PC-9 (cell line): ENCODE data around the gene ITPRIPL1. TPM values are rescaled to one million over a fixed set of nuclear protein-coding genes. Genes with fewer than 3 reads are reported as not detected.

ENCODE experiments used
- BruUV-seq: library from RNA; stranded (reverse); fragments of 400-500 nt; replicated peaks from 2 replicates; lab custom pipeline; 2021; lab: Mats Ljungman, UMichigan
- CTCF ChIA-PET: fragments of 300-600 bp; sonication (Branson Sonifier 250); formaldehyde crosslinking; loops from one replicate; lab custom pipeline; 2022; ENCODE audit warnings: antibody characterized with exemption; lab: Charles Lee
- POLR2A ChIA-PET: fragments of 300-600 bp; sonication (Branson Sonifier 250); formaldehyde crosslinking; loops from one replicate; lab custom pipeline; 2022; ENCODE audit warnings: antibody characterized with exemption; ENCODE audit not compliant: unreplicated experiment; lab: Charles Lee
- DNase-seq, 2 experiments: peaks; one replicate each; pipeline versions ENCODE4 v3.0.0 to v3.0.0-alpha.2; 2015 to 2022; ENCODE audit warnings: mixed read lengths in 1 of 2
- H2AFZ ChIP-seq: fragments of 200-600 bp; sonication (generic); 2 replicates; pipeline ENCODE4 v1.8.1; 2017; ENCODE audit warnings: antibody characterized with exemption
- H3F3A ChIP-seq: fragments of 200-600 bp; sonication (generic); 2 replicates; pipeline ENCODE4 v1.8.1; 2017; ENCODE audit warnings: antibody characterized with exemption, mild to moderate bottlenecking, low read depth; ENCODE audit not compliant: insufficient read depth
- H3K27ac ChIP-seq: fragments of 200-600 bp; sonication (generic); 2 replicates; pipeline ENCODE4 v1.6.1; 2016; ENCODE audit warnings: mixed run types
- H3K27me3 ChIP-seq: fragments of 200-600 bp; sonication (generic); 2 replicates; pipeline ENCODE4 v1.6.1; 2016; ENCODE audit warnings: low read depth, mixed run types; ENCODE audit not compliant: insufficient read depth
- H3K36me3 ChIP-seq: fragments of 200-600 bp; sonication (generic); 2 replicates; pipeline ENCODE4 v1.6.1; 2016; ENCODE audit warnings: low read depth, mixed run types
- H3K4me1 ChIP-seq: fragments of 200-600 bp; sonication (generic); replicated peaks from 2 replicates; pipeline ENCODE4 v1.6.1; 2016; ENCODE audit warnings: mixed run types; ENCODE audit not compliant: insufficient read depth
- H3K4me2 ChIP-seq: fragments of 200-600 bp; sonication (generic); 2 replicates; pipeline ENCODE4 v1.6.1; 2017; ENCODE audit warnings: mixed run types
- H3K4me3 ChIP-seq: fragments of 200-600 bp; sonication (generic); 2 replicates; pipeline ENCODE4 v1.6.1; 2016; ENCODE audit warnings: mixed run types
- H3K79me2 ChIP-seq: fragments of 200-600 bp; sonication (generic); 2 replicates; pipeline ENCODE4 v1.6.1; 2017; ENCODE audit warnings: low read depth, mixed run types
- H3K9me2 ChIP-seq: fragments of 200-600 bp; sonication (generic); 2 replicates; pipeline ENCODE4 v1.8.1; 2017; ENCODE audit warnings: mild to moderate bottlenecking; ENCODE audit not compliant: insufficient read depth
- H3K9me3 ChIP-seq: fragments of 200-600 bp; sonication (generic); 2 replicates; pipeline ENCODE4 v1.8.1; 2016; ENCODE audit warnings: low read depth; ENCODE audit not compliant: insufficient read depth
- H4K20me1 ChIP-seq: fragments of 200-600 bp; sonication (generic); 2 replicates; pipeline ENCODE4 v1.8.1; 2017; ENCODE audit not compliant: insufficient read depth
- EZH2 ChIP-seq: fragments of 200-600 bp; sonication (generic); IDR thresholded peaks from 2 replicates; pipeline ENCODE4 v1.8.0; 2017; ENCODE audit warnings: antibody characterized with exemption, low read depth
- intact Hi-C: fragments of 100-400 bp; cut with micrococcal nuclease; formaldehyde crosslinking; loops from one replicate; pipeline ENCODE4 v1.10.0; 2022; ENCODE audit not compliant: unreplicated experiment
- total RNA-seq: library from RNA; stranded (reverse); gene quantifications from 2 replicates; pipeline ENCODE4 v1.2.3, GENCODE V29; 2021
- TF ChIP-seq, protein P1 (sequence below): fragments of 200-600 bp; sonication (generic); conservative IDR thresholded peaks from 2 replicates; pipeline ENCODE4 v1.6.1; 2017; ENCODE audit warnings: mixed run types, antibody characterized with exemption, mild to moderate bottlenecking, moderate library complexity

Gene ITPRIPL1
- total RNA-seq, 1 experiment from 2014 or later, result not detected

DNA sequence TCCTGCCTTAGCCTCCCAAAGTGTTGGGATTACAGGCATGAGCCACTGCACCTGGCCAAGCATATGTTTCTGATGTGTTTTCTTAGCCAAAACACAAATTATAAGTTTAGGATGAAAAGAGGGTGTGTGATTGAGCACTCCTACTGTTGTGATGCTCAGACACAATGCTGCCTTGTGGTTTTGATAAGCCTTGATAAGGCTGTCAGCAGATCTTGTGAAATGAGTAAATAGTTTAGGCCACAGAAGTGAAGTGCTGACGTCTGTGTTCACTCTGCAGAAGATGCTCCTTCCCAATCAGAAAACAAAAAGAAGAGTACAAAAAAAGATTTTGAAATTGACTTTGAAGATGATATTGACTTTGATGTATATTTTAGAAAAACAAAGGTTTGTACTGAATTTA lies 34.7 kb downstream of the ITPRIPL1 start:
- Histone ChIP-seq H3K9me2 (no peaks in the 10 kb centered on the region), H3K4me1 (no peaks in the 10 kb centered on the region), H3K36me3 (peaks cover 41% of the 10 kb centered on the region), H3F3A (no peaks in the 10 kb centered on the region; the same call in 1 of the 2 replicates), H3K27me3 (no peaks in the 10 kb centered on the region), H3K4me2 (no peak overlapping the region), H4K20me1 (no peaks in the 10 kb centered on the region; the same call in 1 of the 2 replicates), H3K9me3 (no peaks in the 10 kb centered on the region), H3K79me2 (no peaks in the 10 kb centered on the region), H3K27ac (no peak overlapping the region), H3K4me3 (no peak overlapping the region), H2AFZ (no peak overlapping the region)
- intact Hi-C loops, result loop anchor here (1.0 kb wide), 1 partner anchor 149 kb away; no protein-coding TSS in a partner anchor
- POLR2A ChIA-PET, result no interaction called here
- CTCF ChIA-PET, result interaction anchor here (1.0 kb wide), 2 partner anchors 147 to 149 kb away, joined by 4 read pairs; no protein-coding TSS in a partner anchor
- DNase-seq, result no peak
- no TSS peak for BruUV-seq
- TF ChIP-seq, protein P1, sequence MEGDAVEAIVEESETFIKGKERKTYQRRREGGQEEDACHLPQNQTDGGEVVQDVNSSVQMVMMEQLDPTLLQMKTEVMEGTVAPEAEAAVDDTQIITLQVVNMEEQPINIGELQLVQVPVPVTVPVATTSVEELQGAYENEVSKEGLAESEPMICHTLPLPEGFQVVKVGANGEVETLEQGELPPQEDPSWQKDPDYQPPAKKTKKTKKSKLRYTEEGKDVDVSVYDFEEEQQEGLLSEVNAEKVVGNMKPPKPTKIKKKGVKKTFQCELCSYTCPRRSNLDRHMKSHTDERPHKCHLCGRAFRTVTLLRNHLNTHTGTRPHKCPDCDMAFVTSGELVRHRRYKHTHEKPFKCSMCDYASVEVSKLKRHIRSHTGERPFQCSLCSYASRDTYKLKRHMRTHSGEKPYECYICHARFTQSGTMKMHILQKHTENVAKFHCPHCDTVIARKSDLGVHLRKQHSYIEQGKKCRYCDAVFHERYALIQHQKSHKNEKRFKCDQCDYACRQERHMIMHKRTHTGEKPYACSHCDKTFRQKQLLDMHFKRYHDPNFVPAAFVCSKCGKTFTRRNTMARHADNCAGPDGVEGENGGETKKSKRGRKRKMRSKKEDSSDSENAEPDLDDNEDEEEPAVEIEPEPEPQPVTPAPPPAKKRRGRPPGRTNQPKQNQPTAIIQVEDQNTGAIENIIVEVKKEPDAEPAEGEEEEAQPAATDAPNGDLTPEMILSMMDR, result no peak
- no peak for TF ChIP-seq EZH2

DNA sequence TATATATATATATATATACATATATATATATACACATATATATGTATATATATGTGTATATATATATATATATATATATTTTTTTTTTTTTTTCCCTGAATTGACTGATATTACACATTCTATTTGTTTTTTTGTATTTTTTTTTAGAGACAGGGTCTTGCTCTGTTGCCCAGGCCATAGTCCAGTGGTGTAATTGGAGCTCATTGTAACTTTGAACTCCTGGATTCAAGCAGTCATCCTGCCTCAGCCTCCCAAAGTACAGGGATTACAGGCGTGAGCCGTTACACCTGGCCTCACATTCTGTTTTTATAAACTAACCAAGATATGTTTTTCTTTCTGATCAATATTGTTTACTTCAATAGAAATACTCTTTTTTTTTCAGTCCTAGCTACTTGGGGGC lies 36.6 kb downstream of the ITPRIPL1 start:
- H2AFZ ChIP-seq, result no peak overlapping the region
- H3F3A ChIP-seq, result no peaks in the 10 kb centered on the region; the same call in 1 of the 2 replicates
- no peaks in the 10 kb centered on the region for H3K79me2 ChIP-seq
- H3K9me2 ChIP-seq, result no peaks in the 10 kb centered on the region
- H3K4me3 ChIP-seq, result no peak overlapping the region
- H4K20me1 ChIP-seq, result no peaks in the 10 kb centered on the region; the same call in 1 of the 2 replicates
- no peak for DNase-seq
- BruUV-seq, result no TSS peak
- no peaks in the 10 kb centered on the region for H3K4me1 ChIP-seq
- no peaks in the 10 kb centered on the region for H3K9me3 ChIP-seq
- H3K4me2 ChIP-seq, result no peak overlapping the region
- H3K36me3 ChIP-seq, result peaks cover 38% of the 10 kb centered on the region
- CTCF ChIA-PET, result interaction anchor here (0.7 kb wide), 1 partner anchor 251 kb away, joined by 3 read pairs; no protein-coding TSS in a partner anchor
- intact Hi-C loops, result no loop called here
- no peak overlapping the region for H3K27ac ChIP-seq
- POLR2A ChIA-PET, result no interaction called here
- no peaks in the 10 kb centered on the region for H3K27me3 ChIP-seq
- TF ChIP-seq EZH2, result no peak
- TF ChIP-seq, protein P1, result no peak

DNA sequence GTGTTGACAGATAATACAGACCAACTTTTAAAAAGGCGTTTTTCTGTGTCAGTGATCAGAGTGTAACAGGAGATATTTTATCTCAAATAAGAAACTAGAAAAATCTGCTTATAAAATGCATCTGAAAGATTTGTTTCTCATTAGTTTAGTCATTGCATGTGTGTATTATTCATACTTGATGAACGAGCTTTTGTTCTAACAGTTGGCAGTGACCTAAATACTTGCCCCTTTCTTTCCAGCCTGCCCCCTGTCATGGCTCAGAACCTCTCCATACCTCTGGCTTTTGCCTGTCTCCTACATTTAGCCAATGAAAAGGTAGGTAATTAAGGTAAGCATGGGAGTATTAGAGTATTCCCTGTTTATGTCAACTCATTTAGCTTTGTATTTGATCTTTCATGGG lies 44.1 kb downstream of the ITPRIPL1 start:
- Histone ChIP-seq H2AFZ (no peak overlapping the region), H3K4me3 (no peak overlapping the region), H3K4me1 (peaks cover 6% of the 10 kb centered on the region), H3K36me3 (peaks cover 32% of the 10 kb centered on the region), H3K9me3 (no peaks in the 10 kb centered on the region), H3K9me2 (no peaks in the 10 kb centered on the region), H3K27me3 (no peaks in the 10 kb centered on the region), H3K79me2 (no peaks in the 10 kb centered on the region), H3K27ac (no peak overlapping the region), H4K20me1 (no peaks in the 10 kb centered on the region), H3F3A (peaks cover 12% of the 10 kb centered on the region; the same call in 1 of the 2 replicates), H3K4me2 (no peak overlapping the region)
- CTCF ChIA-PET, result no interaction called here
- BruUV-seq, result no TSS peak
- TF ChIP-seq EZH2, result no peak
- TF ChIP-seq, protein P1, result no peak
- POLR2A ChIA-PET, result interaction anchor here (0.7 kb wide), 1 partner anchor 24 kb away, joined by 19 read pairs; no protein-coding TSS in a partner anchor
- intact Hi-C loops, result no loop called here
- DNase-seq, result no peak
